GM19438 (cell line): ENCODE measurements around the gene FARSA.
"Not testable (repeated sequence)": the region's sequence is repeated elsewhere in the genome, so short reads cannot be mapped to it uniquely, and the experiment has no call there.

Experiments used
- ATAC-seq: cut with Tn5 transposase; IDR thresholded peaks from one replicate; pipeline ENCODE4 v1.9.1; 2021; ENCODE audit warnings: low read depth; ENCODE audit not compliant: unreplicated experiment

The FARSA gene

GRCh38 chr19:12933287-12934072 is at the start of gene FARSA:
Gene FARSA, minus strand, starts transcription at chr19:12933711. Its CDS starts 15 bp downstream, at chr19:12933696.
- ATAC-seq, result no peak

- ATAC-seq, result no peak
These were observed 49.6 kb upstream of the FARSA start for GRCh38 chr19:12983091-12983490.

GRCh38 chr19:12982648-12983047 is 49.1 kb upstream of the FARSA start:
- ATAC-seq, result no peak

GRCh38 chr19:12979974-12980373 is 46.5 kb upstream of the FARSA start:
- ATAC-seq, result no peak

DNA sequence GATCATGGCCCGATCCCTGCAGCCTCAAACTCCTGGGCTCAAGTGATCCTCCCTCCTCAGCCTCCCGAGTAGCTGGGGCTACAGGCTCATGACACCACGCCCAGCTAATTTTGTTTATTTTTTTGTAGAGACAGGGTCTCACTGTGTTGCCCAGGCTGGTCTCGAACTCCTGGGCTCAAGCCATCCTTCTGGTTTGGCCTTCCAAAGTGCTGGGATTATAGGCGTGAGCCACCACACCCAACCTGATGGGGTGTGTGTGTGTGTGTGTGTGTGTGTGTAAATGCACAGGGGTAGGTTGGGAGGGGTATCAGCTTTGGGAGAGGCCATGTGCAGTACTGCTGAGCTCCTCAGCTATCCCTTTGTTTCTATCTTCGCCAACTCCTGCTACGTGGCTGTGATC is 42.6 kb upstream of the FARSA start:
- ATAC-seq, result not testable (repeated sequence)

GRCh38 chr19:12975221-12975741 is 41.8 kb upstream of the FARSA start:
- no peak for ATAC-seq

- no peak for ATAC-seq
These were observed 41.0 kb upstream of the FARSA start for GRCh38 chr19:12974301-12975220.

DNA sequence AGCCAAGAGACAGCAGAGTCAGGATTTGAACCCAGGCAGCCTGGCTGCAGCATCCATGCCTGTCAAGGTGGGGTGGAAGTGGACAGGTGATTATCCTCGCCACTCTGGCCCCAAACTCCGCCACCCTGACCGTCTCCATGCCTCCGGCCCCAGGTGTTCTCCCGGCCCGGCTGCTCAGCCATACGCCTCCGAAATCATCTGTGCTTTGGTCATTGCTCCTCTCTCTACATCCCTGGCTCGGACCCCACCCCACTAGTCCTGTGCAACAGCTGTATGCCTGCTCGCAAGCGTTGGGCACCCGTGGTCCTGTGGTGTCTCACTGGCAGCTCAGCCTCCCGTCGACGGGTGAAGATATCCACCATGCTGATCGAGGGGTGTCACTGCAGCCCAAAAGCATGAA is 39.7 kb upstream of the FARSA start:
- ATAC-seq, result no peak

DNA sequence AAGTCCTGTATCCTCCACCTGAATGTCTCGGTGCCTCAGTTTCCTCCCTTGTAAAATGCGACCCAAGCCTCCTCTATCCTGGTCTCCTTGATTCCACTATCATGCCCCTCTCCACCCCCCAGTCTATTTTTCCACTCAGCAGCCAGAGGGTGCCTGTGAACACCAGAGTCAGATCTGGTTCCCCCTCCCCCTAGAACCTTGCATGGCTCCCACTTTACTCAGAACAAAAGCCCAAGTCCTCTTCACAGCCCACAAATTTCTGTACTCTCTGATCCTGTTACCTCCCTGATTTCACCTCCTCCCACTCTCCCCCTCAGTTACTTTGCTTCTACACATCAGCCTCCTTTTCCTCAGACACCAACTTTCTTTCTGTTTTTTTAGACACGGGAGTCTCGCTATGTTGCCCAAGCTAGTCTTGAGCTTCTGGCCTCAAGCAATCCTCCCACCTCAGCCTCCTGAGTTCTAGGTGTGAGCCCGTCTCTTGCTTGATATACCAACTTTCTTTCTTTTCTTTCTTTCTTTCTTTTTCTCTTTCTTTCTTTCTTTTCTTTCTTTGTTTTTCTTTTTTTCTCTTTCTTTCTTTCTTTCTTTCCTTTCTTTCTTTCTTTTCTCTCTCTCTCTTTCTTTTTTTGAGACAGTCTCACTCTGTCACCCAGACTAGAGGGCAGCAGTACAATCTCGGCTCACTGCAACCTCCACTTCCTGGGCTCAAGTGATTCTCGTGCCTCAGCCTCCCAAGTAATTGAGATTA is 36.7 kb upstream of the FARSA start:
- no peak for ATAC-seq

- no peak for ATAC-seq
These were observed 35.9 kb upstream of the FARSA start, which contains the start of gene DAND5 for GRCh38 chr19:12969292-12969988. Gene DAND5, plus strand, starts transcription at chr19:12969576. Its CDS starts 85 bp downstream, at chr19:12969661.

DNA sequence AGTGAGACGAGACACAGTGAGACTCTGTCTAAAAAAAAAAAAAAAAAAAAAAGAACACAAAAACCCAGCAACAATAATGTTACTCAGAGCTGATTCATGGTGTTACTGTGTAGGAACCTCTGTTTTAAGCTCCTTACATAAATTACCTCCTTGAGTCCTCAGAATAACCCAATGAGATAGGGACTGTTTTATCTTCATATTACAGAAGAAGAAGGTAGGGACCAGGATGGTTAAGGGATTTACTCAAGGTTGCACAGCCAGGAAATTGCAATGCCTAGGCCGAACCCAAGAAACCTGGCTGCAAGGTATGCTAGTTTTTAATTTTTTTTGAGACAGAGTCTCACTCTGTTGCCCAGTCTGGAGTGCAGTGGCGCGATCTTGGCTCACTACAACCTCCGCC is 34.4 kb upstream of the FARSA start:
- no peak for ATAC-seq

DNA sequence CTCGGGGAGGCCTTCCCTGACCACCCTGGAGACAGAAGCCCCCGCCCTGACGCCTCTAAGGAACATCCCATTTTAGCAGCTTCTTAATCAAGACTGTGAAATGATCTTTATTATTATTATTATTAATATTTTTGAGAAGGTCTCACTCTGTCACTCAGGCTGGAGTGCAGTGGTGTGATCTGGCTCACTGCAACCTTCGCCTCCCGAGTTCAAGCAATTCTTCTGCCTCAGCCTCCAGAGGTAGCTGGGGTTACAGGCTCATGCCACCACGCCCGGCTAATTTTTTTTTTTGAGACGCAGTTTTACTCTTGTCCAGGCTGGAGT is 32.3 kb upstream of the FARSA start:
- no peak for ATAC-seq

GRCh38 chr19:12965017-12965811 is 31.7 kb upstream of the FARSA start:
- ATAC-seq, result peak; percentile 62

GRCh38 chr19:12959481-12959880 is 26.0 kb upstream of the FARSA start:
- ATAC-seq, result no peak

GRCh38 chr19:12957389-12957952 is 24.0 kb upstream of the FARSA start:
- not testable (repeated sequence) for ATAC-seq

DNA sequence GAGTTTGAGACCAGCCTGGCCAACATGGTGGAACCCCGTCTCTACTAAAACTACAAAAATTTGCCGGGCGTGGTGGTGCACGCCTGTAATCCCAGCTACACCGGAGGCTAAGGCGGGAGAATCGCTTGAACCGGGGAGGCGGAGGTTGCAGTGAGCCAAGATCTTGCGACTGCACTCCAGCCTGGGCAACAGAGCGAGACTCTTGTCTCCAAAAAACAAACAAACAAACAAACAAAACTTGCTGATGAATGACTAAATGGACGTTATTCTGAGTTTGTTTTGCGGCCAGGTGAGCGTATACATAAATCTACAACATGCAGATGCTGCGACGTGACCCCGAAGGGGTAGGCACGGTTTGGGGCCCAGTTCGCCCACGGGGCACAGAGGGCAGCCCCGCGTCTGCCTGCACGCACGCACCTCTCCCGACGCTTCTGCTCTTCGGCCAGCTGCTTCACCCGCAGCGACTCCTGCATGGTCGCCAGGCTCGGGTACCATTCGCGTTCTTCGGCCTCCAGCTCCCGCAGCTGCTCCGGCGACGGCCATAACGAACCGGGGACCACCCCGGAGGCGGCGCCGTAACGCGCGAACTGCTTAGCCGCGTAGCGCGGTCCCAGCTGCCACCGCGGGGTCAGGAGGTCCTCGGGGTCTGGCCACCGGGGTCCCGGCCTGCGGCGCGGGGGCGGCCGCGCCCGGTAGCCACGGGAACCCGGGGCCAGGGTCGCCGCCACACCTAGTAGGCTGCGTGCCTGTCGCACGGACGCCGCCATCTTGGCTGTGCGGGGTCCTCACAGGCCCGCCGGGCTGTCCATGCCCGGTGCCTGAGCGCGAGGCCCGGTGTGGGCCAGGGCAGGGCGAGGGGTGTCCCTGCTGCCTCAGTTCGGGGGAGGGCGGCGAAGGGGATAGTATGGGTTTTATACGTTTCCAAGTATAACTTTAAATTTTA is 23.2 kb upstream of the FARSA start, which contains the start of gene GADD45GIP1:
TSS of gene GADD45GIP1 (minus strand) at position 778 of the 943 bp plus-strand sequence. CDS start at position 767, 11 bp downstream.
- ATAC-seq, result no peak

DNA sequence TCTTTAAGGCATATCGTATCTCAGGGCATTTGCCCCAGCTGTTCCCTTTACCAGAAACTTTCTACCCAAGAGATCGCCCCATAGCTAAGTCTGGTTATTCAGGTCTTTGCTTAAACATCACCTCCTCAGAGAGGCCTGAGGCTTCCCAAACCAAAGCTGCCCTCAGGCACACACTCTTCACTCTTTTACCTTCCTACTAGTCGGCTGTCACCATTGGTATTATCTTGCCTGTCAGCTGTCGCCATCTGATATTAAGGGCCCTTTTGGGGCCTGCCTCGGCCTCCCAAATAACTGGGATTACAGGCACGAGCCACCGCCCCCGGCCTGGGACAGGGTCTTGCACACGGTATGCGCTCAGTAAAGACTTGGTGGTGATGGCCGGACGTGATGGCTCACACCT is 22.5 kb upstream of the FARSA start:
- ATAC-seq, result no peak

DNA sequence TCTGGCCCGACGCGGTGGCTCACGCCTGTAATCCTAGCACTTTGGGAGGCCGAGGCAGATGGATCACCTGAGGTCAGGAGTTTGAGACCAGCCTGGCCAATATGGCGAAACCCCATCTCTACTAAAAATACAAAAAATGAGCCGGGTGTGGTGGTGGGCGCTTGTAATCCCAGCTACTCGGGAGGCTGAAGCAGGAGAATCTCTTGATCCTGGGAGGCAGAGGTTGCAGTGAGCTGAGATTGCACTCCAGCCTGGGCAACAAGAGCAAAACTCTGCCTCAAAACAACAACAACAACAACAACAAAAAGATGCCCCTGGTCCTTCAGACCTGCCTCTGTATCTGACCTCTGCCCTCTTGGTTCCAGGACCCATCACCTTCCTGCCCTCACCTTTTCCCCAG is 22.1 kb upstream of the FARSA start:
- ATAC-seq, result not testable (repeated sequence)
